Hepatocyte (in vitro differentiated cells): ENCODE results near the gene AGXT. TPM values are rescaled to one million over a fixed set of nuclear protein-coding genes. Genes with fewer than 3 reads are reported as not detected.

Source experiments
- DNase-seq: peaks from one replicate; pipeline ENCODE4 v3.0.0-alpha.2; 2016; ENCODE audit warnings: low spot score
- H2AFZ ChIP-seq: fragments of 200-600 bp; sonication (generic); 2 replicates; pipeline ENCODE4 v1.6.0; 2016; ENCODE audit warnings: antibody characterized with exemption, mild to moderate bottlenecking
- H3K27ac ChIP-seq: fragments of 200-600 bp; sonication (generic); 2 replicates; pipeline ENCODE4 v1.5.1; 2016; ENCODE audit warnings: mild to moderate bottlenecking
- H3K27me3 ChIP-seq: fragments of 200-600 bp; sonication (generic); 2 replicates; pipeline ENCODE4 v1.6.1; 2016
- H3K36me3 ChIP-seq: fragments of 200-600 bp; sonication (generic); replicated peaks from 2 replicates; pipeline ENCODE4 v1.5.1; 2016; ENCODE audit warnings: low read depth; ENCODE audit not compliant: insufficient read depth
- H3K4me1 ChIP-seq: fragments of 200-600 bp; sonication (generic); 2 replicates; pipeline ENCODE4 v1.5.1; 2016; ENCODE audit warnings: mild to moderate bottlenecking, moderate library complexity; ENCODE audit not compliant: insufficient read depth
- H3K4me2 ChIP-seq: fragments of 200-600 bp; sonication (generic); 2 replicates; pipeline ENCODE4 v1.6.0; 2016
- H3K4me3 ChIP-seq: fragments of 200-600 bp; sonication (generic); 2 replicates; pipeline ENCODE4 v1.5.1; 2016; ENCODE audit warnings: mild to moderate bottlenecking
- H3K79me2 ChIP-seq: fragments of 200-600 bp; sonication (generic); 2 replicates; pipeline ENCODE4 v1.6.0; 2017; ENCODE audit warnings: mild to moderate bottlenecking
- H3K9me2 ChIP-seq: fragments of 200-600 bp; sonication (generic); replicated peaks from 2 replicates; pipeline ENCODE4 v1.6.0; 2017; ENCODE audit warnings: mild to moderate bottlenecking; ENCODE audit not compliant: insufficient read depth
- H3K9me3 ChIP-seq: fragments of 200-600 bp; sonication (generic); 2 replicates; pipeline ENCODE4 v1.5.1; 2016; ENCODE audit warnings: low read depth, mild to moderate bottlenecking
- H4K20me1 ChIP-seq: fragments of 200-600 bp; sonication (generic); 2 replicates; pipeline ENCODE4 v1.6.0; 2016; ENCODE audit warnings: mild to moderate bottlenecking; ENCODE audit not compliant: insufficient read depth, poor library complexity, severe bottlenecking
- EZH2 ChIP-seq: fragments of 200-600 bp; sonication (generic); IDR thresholded peaks from 2 replicates; pipeline ENCODE4 v1.6.1; 2016; ENCODE audit warnings: antibody characterized with exemption, mild to moderate bottlenecking, borderline replicate concordance
- EZH2phosphoT487 ChIP-seq: fragments of 200-600 bp; sonication (generic); IDR thresholded peaks from one replicate; pipeline ENCODE4 v1.6.1; 2018; ENCODE audit warnings: antibody characterized with exemption, mild to moderate bottlenecking, low read depth, moderate library complexity; ENCODE audit not compliant: unreplicated experiment, severe bottlenecking
- WGBS: methylation state at CpG from one replicate; pipeline ENCODE4 v1.1.6; 2016; ENCODE audit warnings: low lambda C conversion rate; ENCODE audit errors: missing lambda C conversion rate; 5-methylcytosine and 5-hydroxymethylcytosine counted together
- polyA plus RNA-seq: library from polyadenylated mRNA; unstranded; fragments of >200 nt; fragmentation: Nextera tagmentation; extraction: Ambion mirVana; gene quantifications from 2 replicates; pipeline ENCODE4 v1.2.1, GENCODE V29; 2016
- total RNA-seq: library from RNA; depleted of rRNA; stranded (reverse); fragments of >200 nt; gene quantifications from 2 replicates; pipeline ENCODE4 v1.2.3, GENCODE V29; 2014
- TF ChIP-seq, protein P1 (sequence below): fragments of 200-600 bp; sonication (generic); IDR thresholded peaks from 2 replicates; pipeline ENCODE4 v1.5.1; 2016; ENCODE audit warnings: antibody characterized with exemption, mild to moderate bottlenecking; ENCODE audit not compliant: poor library complexity

The AGXT gene
- total and polyA plus RNA-seq, 2 experiments from 2014 or later, result 90.8 to 169 TPM

DNA sequence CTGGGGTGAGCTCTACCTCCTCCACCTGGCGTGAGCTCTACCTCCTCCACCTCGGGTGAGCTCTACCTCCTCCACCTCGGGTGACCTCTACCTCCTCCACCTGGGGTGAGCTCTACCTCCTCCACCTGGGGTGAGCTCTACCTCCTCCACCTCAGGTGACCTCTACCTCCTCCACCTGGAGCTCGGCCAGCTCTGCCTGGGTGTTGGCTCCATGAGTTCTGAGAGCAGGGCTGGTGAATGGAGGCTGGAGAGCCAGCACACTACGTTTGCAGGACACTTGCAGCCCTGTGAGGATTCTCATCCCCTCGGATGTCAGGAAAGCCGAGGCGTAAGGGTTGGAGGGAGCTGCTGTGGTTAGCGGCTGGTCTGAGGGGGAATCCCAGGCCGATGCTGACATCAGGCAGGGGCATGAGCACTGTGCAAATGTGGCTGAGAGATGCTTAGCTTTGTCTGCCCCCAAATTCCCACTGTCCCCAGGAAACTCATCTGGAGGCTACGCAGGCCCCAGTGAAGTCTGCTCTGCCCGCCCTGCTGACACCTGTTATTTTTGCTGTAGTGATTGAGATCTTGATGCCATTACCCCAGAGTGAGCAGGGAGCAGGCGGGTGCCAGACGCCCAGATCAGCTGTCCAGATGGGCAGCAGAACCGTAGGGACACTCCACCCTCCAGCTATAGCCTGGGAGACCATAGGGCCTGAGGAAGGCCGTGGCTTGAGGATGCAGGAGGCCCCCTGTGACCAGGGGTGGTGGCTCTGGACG, 40.8 kb downstream of the AGXT start:
- Histone ChIP-seq H3K4me2 (no peak overlapping the region), H3K36me3 (no peaks in the 10 kb centered on the region), H4K20me1 (no peaks in the 10 kb centered on the region), H3K4me1 (peaks cover 10% of the 10 kb centered on the region), H2AFZ (no peak overlapping the region), H3K9me3 (no peaks in the 10 kb centered on the region), H3K79me2 (no peaks in the 10 kb centered on the region), H3K4me3 (no peak overlapping the region), H3K27ac (no peak overlapping the region), H3K27me3 (peaks cover 4% of the 10 kb centered on the region), H3K9me2 (no peaks in the 10 kb centered on the region)
- DNase-seq, result no peak
- 84% methylated on average over 15 of the region's 17 CpGs for WGBS
- TF ChIP-seq EZH2, result no peak
- TF ChIP-seq EZH2phosphoT487, result no peak
- TF ChIP-seq, protein P1, sequence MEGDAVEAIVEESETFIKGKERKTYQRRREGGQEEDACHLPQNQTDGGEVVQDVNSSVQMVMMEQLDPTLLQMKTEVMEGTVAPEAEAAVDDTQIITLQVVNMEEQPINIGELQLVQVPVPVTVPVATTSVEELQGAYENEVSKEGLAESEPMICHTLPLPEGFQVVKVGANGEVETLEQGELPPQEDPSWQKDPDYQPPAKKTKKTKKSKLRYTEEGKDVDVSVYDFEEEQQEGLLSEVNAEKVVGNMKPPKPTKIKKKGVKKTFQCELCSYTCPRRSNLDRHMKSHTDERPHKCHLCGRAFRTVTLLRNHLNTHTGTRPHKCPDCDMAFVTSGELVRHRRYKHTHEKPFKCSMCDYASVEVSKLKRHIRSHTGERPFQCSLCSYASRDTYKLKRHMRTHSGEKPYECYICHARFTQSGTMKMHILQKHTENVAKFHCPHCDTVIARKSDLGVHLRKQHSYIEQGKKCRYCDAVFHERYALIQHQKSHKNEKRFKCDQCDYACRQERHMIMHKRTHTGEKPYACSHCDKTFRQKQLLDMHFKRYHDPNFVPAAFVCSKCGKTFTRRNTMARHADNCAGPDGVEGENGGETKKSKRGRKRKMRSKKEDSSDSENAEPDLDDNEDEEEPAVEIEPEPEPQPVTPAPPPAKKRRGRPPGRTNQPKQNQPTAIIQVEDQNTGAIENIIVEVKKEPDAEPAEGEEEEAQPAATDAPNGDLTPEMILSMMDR, result no peak

DNA sequence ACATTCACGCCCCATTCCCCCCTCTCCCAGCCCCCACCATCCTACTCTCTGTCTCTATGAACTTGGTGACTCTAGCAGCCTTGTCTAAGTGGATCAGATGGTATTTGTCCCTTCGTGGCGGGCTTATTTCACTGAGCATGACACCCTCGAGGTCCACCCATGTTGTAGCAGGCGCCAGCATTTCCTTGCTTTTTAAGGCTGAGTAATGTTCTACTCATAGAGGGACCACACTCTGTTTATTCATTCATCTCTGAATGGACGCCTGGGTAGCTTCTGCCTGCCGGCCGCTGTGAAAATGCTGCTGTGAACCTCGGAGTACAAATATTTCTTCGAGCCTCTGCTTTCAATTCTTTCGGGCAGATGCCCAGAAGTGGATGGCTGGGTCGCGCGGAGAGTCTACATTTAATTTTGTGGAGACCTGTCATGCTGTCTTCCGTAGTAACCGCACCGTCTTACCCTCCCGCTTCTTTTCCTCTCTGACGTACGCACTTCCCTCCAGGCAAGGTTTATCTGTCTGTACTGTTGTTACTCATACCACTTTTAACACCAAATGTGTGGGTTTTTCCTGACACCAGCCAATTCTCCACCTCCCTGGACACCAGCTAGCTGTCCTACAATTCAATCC, 43.1 kb downstream of the AGXT start:
- DNase-seq, result no peak
- no peaks in the 10 kb centered on the region for H3K9me3 ChIP-seq
- no peak overlapping the region for H3K4me2 ChIP-seq
- H3K27me3 ChIP-seq, result peaks cover 11% of the 10 kb centered on the region
- no peaks in the 10 kb centered on the region for H3K9me2 ChIP-seq
- no peak overlapping the region for H3K4me3 ChIP-seq
- H3K4me1 ChIP-seq, result peaks cover 11% of the 10 kb centered on the region
- no peaks in the 10 kb centered on the region for H3K79me2 ChIP-seq
- WGBS, result 78% methylated on average over 20 of the region's 20 CpGs
- TF ChIP-seq, protein P1, result no peak
- TF ChIP-seq EZH2 (no peak), EZH2phosphoT487 (no peak)
- no peak overlapping the region for H2AFZ ChIP-seq
- H3K36me3 ChIP-seq, result no peaks in the 10 kb centered on the region
- no peaks in the 10 kb centered on the region for H4K20me1 ChIP-seq
- no peak overlapping the region for H3K27ac ChIP-seq

DNA sequence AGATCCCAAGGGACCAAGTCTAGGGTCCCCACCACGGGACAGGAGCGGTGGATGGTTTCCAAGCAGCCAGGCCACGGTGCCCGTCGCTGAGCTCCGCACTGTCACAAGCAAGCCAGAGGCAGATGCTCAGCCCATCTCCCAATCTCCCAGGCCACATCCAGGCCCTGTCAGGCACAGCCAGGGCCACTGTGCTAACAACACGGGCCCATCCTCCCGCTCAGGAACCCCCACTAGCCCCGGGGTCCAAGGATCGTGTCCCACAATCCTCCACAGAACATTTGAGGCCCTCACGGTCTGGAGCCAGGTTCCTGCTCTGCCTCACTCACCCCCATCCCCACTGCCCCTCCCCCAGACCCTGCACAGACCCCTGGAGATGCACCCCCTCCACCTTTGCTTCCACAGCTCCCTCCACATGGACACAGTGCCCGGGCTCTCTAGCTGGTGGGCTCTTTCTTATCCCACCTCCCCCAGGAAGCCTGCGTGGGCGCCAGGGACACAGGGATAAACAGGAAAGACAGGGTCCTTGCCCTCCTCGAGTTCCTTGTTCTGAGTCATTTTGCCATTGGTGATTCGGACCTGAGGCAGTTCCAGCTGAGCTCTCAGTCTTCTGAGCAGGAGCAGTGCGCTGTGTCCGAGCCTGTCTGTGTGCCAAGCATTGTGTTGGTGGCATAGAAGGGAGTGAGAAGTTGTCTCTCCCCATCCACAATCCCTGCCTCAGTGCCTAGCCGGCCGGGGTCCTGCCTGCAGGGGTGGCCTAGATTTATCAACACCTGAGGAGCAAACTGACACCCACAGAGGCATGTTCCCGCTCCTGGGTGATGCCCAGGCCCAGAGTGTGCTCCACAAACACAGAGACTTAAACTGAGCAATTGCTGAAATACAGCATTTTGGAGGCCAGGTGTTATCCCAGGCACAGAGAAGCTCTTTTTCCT, 44.5 kb downstream of the AGXT start:
- TF ChIP-seq EZH2 (no peak), EZH2phosphoT487 (no peak)
- TF ChIP-seq, protein P1, result no peak
- WGBS, result 87% methylated on average over 18 of the region's 21 CpGs
- no peak overlapping the region for H3K4me2 ChIP-seq
- H3K4me1 ChIP-seq, result peaks cover 20% of the 10 kb centered on the region
- no peaks in the 10 kb centered on the region for H3K9me2 ChIP-seq
- H3K36me3 ChIP-seq, result no peaks in the 10 kb centered on the region
- H4K20me1 ChIP-seq, result no peaks in the 10 kb centered on the region
- H2AFZ ChIP-seq, result no peak overlapping the region
- no peak for DNase-seq
- H3K27me3 ChIP-seq, result peaks cover 11% of the 10 kb centered on the region
- H3K9me3 ChIP-seq, result no peaks in the 10 kb centered on the region
- no peak overlapping the region for H3K27ac ChIP-seq
- no peaks in the 10 kb centered on the region for H3K79me2 ChIP-seq
- H3K4me3 ChIP-seq, result no peak overlapping the region
